ENCODE measurements around the gene RGS17. TPM values are rescaled to one million over a fixed set of nuclear protein-coding genes. Genes with fewer than 3 reads are reported as not detected.
"Not testable (repeated sequence)": the region's sequence is repeated elsewhere in the genome, so short reads cannot be mapped to it uniquely, and the experiment has no call there.

RGS17 gene
- total RNA-seq, 1 experiment from 2014 or later, result 1.2 TPM

GRCh38 chr6:153023977-153024708 is 106.9 kb downstream of the RGS17 start:
- in situ Hi-C loops (cut with HindIII; ENCODE audit: low pct_unique_long_range_greater_than_20kb, low sequenced_read_pairs), result no loop called here

GRCh38 chr6:153018355-153018754 is 112.7 kb downstream of the RGS17 start:
- in situ Hi-C loops (cut with HindIII; ENCODE audit: low pct_unique_long_range_greater_than_20kb, low sequenced_read_pairs), result no loop called here
- DNase-seq (ENCODE audit: low read depth, low spot score), result no peak

More at GRCh38 chr6:153023977-153024708, 106.9 kb downstream of the RGS17 start:
- DNase-seq (ENCODE audit: low read depth, low spot score), result peak; percentile 81

GRCh38 chr6:153016846-153017245 is 114.2 kb downstream of the RGS17 start:
- no peak for DNase-seq (ENCODE audit: low read depth, low spot score)
- in situ Hi-C loops (cut with HindIII; ENCODE audit: low pct_unique_long_range_greater_than_20kb, low sequenced_read_pairs), result no loop called here

GRCh38 chr6:153015094-153015640 is 115.9 kb downstream of the RGS17 start:
- DNase-seq (ENCODE audit: low read depth, low spot score), result no peak
- in situ Hi-C loops (cut with HindIII; ENCODE audit: low pct_unique_long_range_greater_than_20kb, low sequenced_read_pairs), result no loop called here

- no peak for DNase-seq (ENCODE audit: low read depth, low spot score)
- in situ Hi-C loops (cut with HindIII; ENCODE audit: low pct_unique_long_range_greater_than_20kb, low sequenced_read_pairs), result no loop called here
These were observed 117.6 kb downstream of the RGS17 start for GRCh38 chr6:153013438-153013837.

- in situ Hi-C loops (cut with HindIII; ENCODE audit: low pct_unique_long_range_greater_than_20kb, low sequenced_read_pairs), result no loop called here
- DNase-seq (ENCODE audit: low read depth, low spot score), result no peak
These were observed 118.2 kb downstream of the RGS17 start for GRCh38 chr6:153012856-153013255.

GRCh38 chr6:153003366-153003690 is 127.8 kb downstream of the RGS17 start:
- in situ Hi-C loops (cut with HindIII; ENCODE audit: low pct_unique_long_range_greater_than_20kb, low sequenced_read_pairs), result no loop called here
- DNase-seq (ENCODE audit: low read depth, low spot score), result peak; percentile 50

GRCh38 chr6:153002613-153003365 is 128.3 kb downstream of the RGS17 start, which contains the start of gene MTRF1L:
Gene MTRF1L, minus strand, starts transcription at chr6:153002709. Its CDS starts 24 bp downstream, at chr6:153002685.
- in situ Hi-C loops (cut with HindIII; ENCODE audit: low pct_unique_long_range_greater_than_20kb, low sequenced_read_pairs), result no loop called here
- peak; percentile 98 for DNase-seq (ENCODE audit: low read depth, low spot score)

- no peak for DNase-seq (ENCODE audit: low read depth, low spot score)
- in situ Hi-C loops (cut with HindIII; ENCODE audit: low pct_unique_long_range_greater_than_20kb, low sequenced_read_pairs), result no loop called here
These were observed 129.1 kb downstream of the RGS17 start for GRCh38 chr6:153001767-153002612.

- in situ Hi-C loops (cut with HindIII; ENCODE audit: low pct_unique_long_range_greater_than_20kb, low sequenced_read_pairs); DNase-seq (ENCODE audit: low read depth, low spot score): not testable (repeated sequence)
These were observed 130.3 kb downstream of the RGS17 start for GRCh38 chr6:153000790-153001189.

GRCh38 chr6:153000243-153000642 is 130.8 kb downstream of the RGS17 start:
- in situ Hi-C loops (cut with HindIII; ENCODE audit: low pct_unique_long_range_greater_than_20kb, low sequenced_read_pairs), result no loop called here
- no peak for DNase-seq (ENCODE audit: low read depth, low spot score)

- DNase-seq (ENCODE audit: low read depth, low spot score); in situ Hi-C loops (cut with HindIII; ENCODE audit: low pct_unique_long_range_greater_than_20kb, low sequenced_read_pairs): not testable (repeated sequence)
These were observed 131.5 kb downstream of the RGS17 start for GRCh38 chr6:152999538-152999937.

GRCh38 chr6:152993847-152994246 is 137.2 kb downstream of the RGS17 start:
- DNase-seq (ENCODE audit: low read depth, low spot score), result no peak
- in situ Hi-C loops (cut with HindIII; ENCODE audit: low pct_unique_long_range_greater_than_20kb, low sequenced_read_pairs), result no loop called here

GRCh38 chr6:152993431-152993830 is 137.7 kb downstream of the RGS17 start:
- in situ Hi-C loops (cut with HindIII; ENCODE audit: low pct_unique_long_range_greater_than_20kb, low sequenced_read_pairs), result no loop called here

GRCh38 chr6:152986978-152987377 is 144.1 kb downstream of the RGS17 start:
- in situ Hi-C loops (cut with HindIII; ENCODE audit: low pct_unique_long_range_greater_than_20kb, low sequenced_read_pairs), result no loop called here
- DNase-seq (ENCODE audit: low read depth, low spot score), result no peak

More at GRCh38 chr6:152993431-152993830, 137.7 kb downstream of the RGS17 start:
- peak; percentile 55 for DNase-seq (ENCODE audit: low read depth, low spot score)

GRCh38 chr6:152985300-152985699 is 145.8 kb downstream of the RGS17 start:
- in situ Hi-C loops (cut with HindIII; ENCODE audit: low pct_unique_long_range_greater_than_20kb, low sequenced_read_pairs); DNase-seq (ENCODE audit: low read depth, low spot score): not testable (repeated sequence)

GRCh38 chr6:152984513-152984872 is 146.6 kb downstream of the RGS17 start:
- in situ Hi-C loops (cut with HindIII; ENCODE audit: low pct_unique_long_range_greater_than_20kb, low sequenced_read_pairs), result no loop called here
- peak; percentile 9 for DNase-seq (ENCODE audit: low read depth, low spot score)
